C1 segment of cervical spinal cord (tissue), 14 donors: Measurements from ENCODE around the gene TTC3.

Experiments used
- DNase-seq, 14 donors: peaks; one replicate each; lab custom pipeline; 2025; lab: John Stamatoyannopoulos, UW

Gene TTC3

DNA sequence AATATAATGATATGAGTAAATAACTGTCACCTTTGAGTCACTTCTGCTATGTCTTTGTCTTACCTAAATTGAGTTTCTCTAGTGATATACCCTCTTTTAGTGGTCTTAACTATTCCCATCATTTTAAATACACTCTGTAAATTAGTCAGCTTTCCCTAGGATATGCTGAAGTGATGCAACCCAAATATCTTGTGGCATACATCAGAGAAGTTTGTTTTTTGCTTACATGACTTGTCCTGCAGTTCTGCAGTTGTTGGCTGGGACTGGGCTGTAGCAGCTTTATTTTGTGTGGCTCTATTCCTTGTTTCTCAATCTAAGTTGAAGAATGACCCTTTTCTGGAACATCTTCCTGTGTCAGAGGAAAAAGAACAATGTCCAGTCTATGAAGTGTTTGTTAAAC is 76.4 kb downstream of the TTC3 start:
- no peak for DNase-seq

GRCh38 chr21:37153196-37153934 is 80.3 kb downstream of the TTC3 start:
- DNase-seq = no peak

- peak in 3 of 14 donors; percentile 4 to 31 (median 8) for DNase-seq
Observed at GRCh38 chr21:37153935-37154350, 80.9 kb downstream of the TTC3 start.

- no peak for DNase-seq
Observed at GRCh38 chr21:37155186-37155585, 82.1 kb downstream of the TTC3 start.

GRCh38 chr21:37157938-37158337 is 84.9 kb downstream of the TTC3 start:
- no peak for DNase-seq

DNA sequence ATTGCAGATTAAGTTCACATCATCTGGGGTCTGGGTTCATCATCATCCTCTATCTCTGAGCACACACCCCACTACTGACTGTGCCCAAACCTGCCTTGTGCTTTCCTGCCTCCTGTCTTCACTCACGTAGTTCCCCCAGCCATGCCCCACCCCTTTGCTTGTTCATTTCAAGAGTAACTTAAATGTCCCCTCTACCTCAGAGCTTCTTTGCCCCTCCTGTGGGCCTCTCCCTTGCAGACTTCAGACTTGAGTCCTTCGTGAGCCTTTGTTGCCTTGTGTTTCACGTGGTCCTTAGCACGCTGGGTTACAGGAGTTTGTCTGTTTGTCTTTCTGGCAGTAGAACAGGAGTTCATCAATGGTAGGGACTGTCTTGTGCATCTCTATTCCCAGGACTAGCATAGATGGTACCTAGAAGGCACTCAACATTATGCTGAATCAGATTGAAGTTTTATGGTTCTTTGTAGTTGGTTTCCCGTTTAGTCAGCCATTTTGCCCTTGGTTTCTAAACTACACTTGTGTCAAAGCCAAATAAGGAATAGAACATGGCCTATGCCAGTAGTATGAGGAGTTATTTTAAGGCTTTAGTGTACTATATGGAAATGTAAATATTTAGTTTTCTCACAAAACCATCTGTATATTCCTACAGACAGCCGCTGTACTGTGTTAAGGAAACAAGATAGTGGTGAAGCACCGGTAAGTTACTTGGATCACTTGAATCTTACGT is 86.2 kb downstream of the TTC3 start:
- no peak for DNase-seq

GRCh38 chr21:37159949-37160348 is 86.9 kb downstream of the TTC3 start:
- no peak for DNase-seq

GRCh38 chr21:37164742-37165141 is 91.7 kb downstream of the TTC3 start:
- no peak for DNase-seq

DNA sequence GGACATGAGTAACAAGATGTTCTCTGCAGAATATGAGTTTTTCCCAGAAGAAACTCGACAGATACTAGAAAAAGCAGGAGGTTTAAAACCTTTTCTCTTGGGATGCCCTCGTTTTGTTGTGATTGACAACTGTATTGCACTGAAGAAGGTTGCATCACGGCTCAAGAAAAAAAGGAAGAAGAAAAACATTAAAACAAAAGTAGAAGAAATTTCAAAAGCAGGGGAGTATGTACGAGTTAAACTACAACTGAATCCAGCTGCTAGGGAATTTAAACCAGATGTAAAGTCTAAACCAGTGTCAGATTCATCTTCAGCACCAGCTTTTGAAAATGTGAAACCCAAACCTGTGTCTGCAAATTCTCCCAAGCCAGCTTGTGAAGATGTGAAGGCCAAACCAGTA is 92.5 kb downstream of the TTC3 start:
- DNase-seq = no peak

DNA sequence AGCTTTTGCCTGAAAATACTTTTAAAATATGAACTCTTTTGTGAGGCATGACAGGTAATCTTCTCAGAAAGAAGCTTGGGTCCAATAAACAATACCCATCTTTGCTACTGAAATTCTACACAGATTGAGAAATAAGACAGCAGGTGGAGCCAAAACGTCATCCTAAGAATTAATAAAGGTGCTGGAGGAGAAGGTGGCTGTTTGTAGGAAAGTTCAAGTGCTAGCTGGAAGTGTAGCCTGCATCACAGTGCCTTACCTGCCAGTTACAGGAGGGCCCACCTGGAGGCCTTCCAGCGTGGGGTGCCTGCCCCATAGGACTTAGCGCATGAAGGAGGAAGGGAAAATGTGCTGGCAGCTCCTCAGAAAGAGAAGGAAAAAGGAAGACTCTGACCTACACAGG is 93.7 kb downstream of the TTC3 start:
- no peak for DNase-seq

DNA sequence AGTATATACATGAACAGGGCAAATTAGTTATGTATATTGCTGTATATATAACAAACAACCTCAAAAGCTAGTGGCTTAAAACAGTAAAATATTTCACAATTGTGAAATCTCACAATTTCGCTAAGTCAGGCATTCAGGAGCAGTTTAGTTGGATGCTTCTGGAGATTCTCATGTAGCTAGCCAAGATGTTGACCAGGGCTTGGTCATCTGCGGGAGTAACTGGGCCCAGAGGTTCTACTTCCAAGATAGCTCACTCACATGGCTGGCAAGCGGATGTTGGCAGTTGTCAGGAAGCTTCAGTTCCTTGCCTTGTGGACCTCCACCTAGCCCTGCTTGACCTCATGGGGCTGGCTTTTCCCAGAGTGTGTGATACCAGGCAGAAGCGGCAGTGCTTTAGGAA is 95.6 kb downstream of the TTC3 start:
- no peak for DNase-seq

DNA sequence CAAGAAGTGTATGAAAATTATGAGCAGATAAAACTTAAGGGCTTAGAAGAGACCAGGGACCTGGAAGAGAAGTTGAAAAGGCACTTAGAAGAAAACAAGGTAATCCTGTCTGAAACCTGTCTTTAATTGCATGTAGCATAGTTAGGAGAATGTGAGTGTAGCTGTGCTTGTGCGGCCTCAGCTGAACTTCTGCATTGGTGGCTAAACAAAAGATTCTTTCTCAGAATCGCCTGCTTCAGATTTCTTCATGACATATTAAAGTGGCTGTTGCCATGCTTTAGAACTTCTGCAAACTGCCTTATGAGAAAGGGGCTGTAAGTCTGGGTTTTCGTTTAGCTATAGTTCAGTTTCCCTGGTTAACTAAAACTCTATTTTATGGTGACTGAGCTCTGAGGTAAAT is 99.6 kb downstream of the TTC3 start:
- DNase-seq = no peak

- DNase-seq = no peak
Observed at GRCh38 chr21:37176716-37177115, 103.7 kb downstream of the TTC3 start.

DNA sequence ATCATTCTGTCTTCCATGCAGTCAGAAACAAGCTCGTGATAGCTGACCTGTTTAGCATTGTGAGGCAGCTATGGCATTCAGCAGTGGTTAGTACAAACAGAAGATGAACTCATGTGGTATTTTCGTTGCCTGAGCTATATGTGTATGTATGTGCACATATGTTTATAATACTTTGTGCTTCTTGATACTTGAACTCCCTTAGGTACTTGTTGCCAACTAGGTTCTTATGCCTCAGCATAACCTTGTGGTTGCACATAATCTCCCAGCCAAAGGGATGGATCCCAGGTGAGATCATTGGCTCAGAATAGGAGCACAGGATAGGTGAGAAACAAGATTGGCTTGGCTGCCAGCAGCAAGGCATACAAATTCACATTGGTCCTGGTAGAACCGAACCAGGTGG is 108.0 kb downstream of the TTC3 start:
- DNase-seq = no peak

DNA sequence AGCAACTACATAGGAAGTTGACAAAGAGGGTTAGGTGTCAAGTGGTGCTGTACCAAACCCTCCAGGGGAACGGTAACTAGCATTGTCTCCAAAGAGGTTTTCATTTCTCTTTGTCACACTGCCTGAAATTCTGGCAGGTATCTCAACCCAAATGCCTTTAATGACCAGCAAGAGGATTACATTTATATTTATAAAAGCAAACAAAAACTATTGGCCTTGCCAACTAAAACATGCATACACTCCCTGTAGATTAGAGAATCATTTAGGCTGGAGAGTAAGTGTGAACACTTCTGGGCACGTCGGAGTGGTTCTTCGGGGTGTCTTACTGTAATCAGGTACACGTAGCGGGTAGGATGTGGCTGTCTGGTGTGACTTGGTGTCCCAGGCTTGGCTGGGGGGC is 109.2 kb downstream of the TTC3 start:
- no peak for DNase-seq

GRCh38 chr21:37183749-37184148 is 110.7 kb downstream of the TTC3 start:
- no peak for DNase-seq

- DNase-seq = no peak
Observed at GRCh38 chr21:37184784-37185593, 111.9 kb downstream of the TTC3 start.

DNA sequence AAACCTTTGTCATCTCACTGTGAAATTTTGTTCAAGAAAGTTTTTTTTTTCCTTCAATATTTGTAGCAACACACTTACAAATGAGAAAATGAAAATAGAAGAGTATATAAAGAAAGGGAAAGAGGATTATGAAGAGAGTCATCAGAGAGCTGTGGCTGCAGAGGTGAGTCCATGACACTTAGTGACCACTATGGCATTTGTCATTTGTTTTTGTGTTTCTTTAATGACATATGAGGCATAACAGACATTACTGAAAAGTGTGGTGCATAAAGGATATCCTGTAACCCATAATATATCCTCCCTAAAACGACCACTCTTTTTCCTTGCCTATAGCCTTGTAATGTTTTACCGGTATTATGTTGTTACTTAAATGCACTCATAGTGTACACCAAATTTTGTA is 113.9 kb downstream of the TTC3 start:
- DNase-seq = no peak

- no peak for DNase-seq
Observed at GRCh38 chr21:37188825-37189224, 115.8 kb downstream of the TTC3 start.

GRCh38 chr21:37192019-37192418 is 119.0 kb downstream of the TTC3 start:
- no peak for DNase-seq

DNA sequence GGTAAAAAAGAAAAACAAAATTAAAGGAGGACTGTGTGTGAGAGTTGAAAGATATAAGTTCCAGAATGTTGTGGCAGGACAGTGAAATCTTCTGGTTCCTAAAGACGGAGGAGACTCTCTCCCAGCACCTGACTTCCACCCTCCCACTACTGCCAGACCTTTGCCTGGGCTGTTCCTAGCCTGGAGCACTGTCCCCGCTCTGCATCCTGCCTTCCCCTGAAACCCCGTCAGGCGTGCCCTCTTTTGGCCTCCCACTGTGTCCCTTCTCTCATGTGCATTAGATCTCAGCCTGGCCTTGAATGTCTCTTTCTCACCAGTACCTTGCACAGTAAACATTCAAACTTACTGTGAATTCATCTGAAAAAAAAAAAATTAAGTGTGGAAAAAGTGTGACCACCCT is 120.0 kb downstream of the TTC3 start:
- no peak for DNase-seq

DNA sequence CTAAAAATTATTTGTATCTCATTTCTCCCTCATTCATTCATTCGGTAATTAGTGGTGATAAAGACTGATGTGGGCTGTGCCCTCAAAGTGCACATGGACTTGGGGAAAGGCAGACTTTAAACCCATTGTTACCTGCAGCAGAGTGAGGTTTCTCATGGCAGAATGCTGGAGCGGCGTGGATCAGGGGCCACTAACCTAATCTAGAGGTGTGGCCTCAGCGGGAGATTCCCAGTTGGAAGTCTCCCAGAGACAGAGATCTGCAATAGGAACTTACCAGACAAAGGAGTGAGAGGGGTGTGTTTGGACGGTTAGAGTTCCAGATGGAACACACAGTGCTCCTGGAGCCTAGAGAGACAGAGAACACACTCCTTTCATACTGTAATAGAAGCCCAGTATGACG is 120.6 kb downstream of the TTC3 start:
- DNase-seq = peak in 1 of 14 donors; percentile 10

DNA sequence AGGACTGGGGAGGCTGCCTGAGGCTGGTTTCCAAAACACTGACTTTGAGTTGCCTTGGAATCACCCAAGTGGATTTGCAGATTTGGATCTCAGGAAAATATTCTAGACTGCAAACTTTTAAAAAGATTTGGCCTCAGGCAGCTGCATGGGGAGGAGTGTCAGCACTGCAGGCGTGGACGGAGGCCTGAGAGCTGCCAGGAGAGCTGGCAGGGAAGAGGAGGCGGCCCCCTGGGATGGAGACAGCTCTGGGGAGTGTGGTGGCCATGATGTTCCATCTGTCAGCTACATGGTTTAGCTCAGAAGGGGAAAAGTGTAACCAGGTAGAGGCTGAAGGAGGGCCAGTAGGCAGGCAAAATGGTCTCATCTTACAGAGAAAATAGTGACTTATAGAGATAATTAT is 122.0 kb downstream of the TTC3 start:
- no peak for DNase-seq
